HepG2 (cell line): ENCODE measurements around the gene HMBS. TPM values are rescaled to one million over a fixed set of nuclear protein-coding genes. Genes with fewer than 3 reads are reported as not detected.

ENCODE experiments used
- AHR ChIP-seq: IDR thresholded peaks from 2 replicates; pipeline ENCODE4 v1.6.1; 2018; ENCODE audit warnings: missing genetic modification reagents, missing compliant biosample characterization
- DDIT3 ChIP-seq: sonication (generic); formaldehyde crosslinking; IDR thresholded peaks from 2 replicates; pipeline ENCODE4 v1.4.0; 2020; ENCODE audit warnings: mild to moderate bottlenecking, missing genetic modification reagents
- DMTF1 ChIP-seq: sonication (generic); formaldehyde crosslinking; IDR thresholded peaks from 2 replicates; pipeline ENCODE4 v1.4.0; 2020; ENCODE audit warnings: mild to moderate bottlenecking, missing genetic modification reagents
- DNMT3B ChIP-seq: conservative IDR thresholded peaks from 2 replicates; pipeline ENCODE4 v1.6.1; 2016; ENCODE audit warnings: missing biosample characterization, control low read depth
- FOXP4 ChIP-seq: sonication (generic); formaldehyde crosslinking; IDR thresholded peaks from 2 replicates; pipeline ENCODE4 v1.4.0; 2020; ENCODE audit warnings: missing genetic modification reagents
- HIC2 ChIP-seq: sonication (generic); formaldehyde crosslinking; IDR thresholded peaks from 2 replicates; pipeline ENCODE4 v1.9.0; 2022; ENCODE audit warnings: low read depth, missing genetic modification reagents
- HMGA1 ChIP-seq: sonication (generic); formaldehyde crosslinking; conservative IDR thresholded peaks from 2 replicates; pipeline ENCODE4 v1.4.0; 2020; ENCODE audit warnings: missing genetic modification reagents
- HMGXB3 ChIP-seq: sonication (generic); formaldehyde crosslinking; IDR thresholded peaks from 2 replicates; pipeline ENCODE4 v1.4.0; 2020; ENCODE audit warnings: missing genetic modification reagents, borderline replicate concordance
- NCOA5 ChIP-seq: sonication (generic); formaldehyde crosslinking; IDR thresholded peaks from 2 replicates; pipeline ENCODE4 v1.4.0; 2020; ENCODE audit warnings: missing genetic modification reagents
- NKX3-1 ChIP-seq: sonication (generic); formaldehyde crosslinking; IDR thresholded peaks from 2 replicates; pipeline ENCODE4 v1.5.0; 2020; ENCODE audit warnings: missing genetic modification reagents
- RFX5 ChIP-seq: IDR thresholded peaks from 2 replicates; pipeline ENCODE4 v1.6.1; 2011; ENCODE audit warnings: low read depth, low read length, improper control_type of control experiment
- SPEN ChIP-seq: sonication (generic); formaldehyde crosslinking; IDR thresholded peaks from 2 replicates; pipeline ENCODE4 v1.5.1; 2020; ENCODE audit warnings: low read depth, mild to moderate bottlenecking, missing genetic modification reagents
- TERF1 ChIP-seq: sonication (generic); formaldehyde crosslinking; IDR thresholded peaks from 2 replicates; pipeline ENCODE4 v1.8.0; 2022; ENCODE audit warnings: mild to moderate bottlenecking, missing genetic modification reagents, moderate library complexity
- ZNF18 ChIP-seq: sonication (generic); formaldehyde crosslinking; IDR thresholded peaks from 2 replicates; pipeline ENCODE4 v1.8.0; 2022; ENCODE audit warnings: mild to moderate bottlenecking, missing genetic modification reagents; ENCODE audit not compliant: insufficient replicate concordance
- polyA plus RNA-seq, 8 experiments: library from polyadenylated mRNA; depleted of rRNA in 3 of 8; stranded (reverse) in 7 of 8; unstranded in 1 of 8; fragments of >200 nt; fragmentation: Illumina TruSeq in 4 of 8; extraction: Trizol in 4 of 8; gene quantifications; 2 replicates each; pipeline versions ENCODE4 v1.2.1 to v1.2.3, GENCODE V29; 2011 to 2016; ENCODE audit warnings: low read depth in 4 of 8, missing spikeins in 1 of 8, mixed read lengths in 1 of 8; ENCODE audit not compliant: insufficient read depth in 1 of 8
- total RNA-seq, 5 experiments: library from RNA; depleted of rRNA; stranded (reverse); fragments of >200 nt; fragmentation: Illumina TruSeq; extraction: Trizol; gene quantifications; 2 replicates each; pipeline ENCODE4 v1.2.3, GENCODE V29; 2016; ENCODE audit warnings: low read depth in 1 of 5

Gene HMBS
- total and polyA plus RNA-seq, 2 of the 13 experiments (the other 11 are each of a cell fraction or from before 2014, with no cell fraction given), result 9.4 to 46.9 TPM

- TF ChIP-seq NKX3-1, result no peak
- no peak for TF ChIP-seq TERF1 (CRISPR knock-in tag)
- TF ChIP-seq RFX5, result no peak
- no peak for TF ChIP-seq AHR (CRISPR knock-in tag)
- peak; percentile 65 for TF ChIP-seq HMGXB3 (CRISPR knock-in tag)
- TF ChIP-seq FOXP4 (CRISPR knock-in tag), result no peak; the same call in 1 of the 2 replicates
- no peak for TF ChIP-seq DNMT3B
- TF ChIP-seq HIC2, result no peak
- no peak for TF ChIP-seq ZNF18
- no peak for TF ChIP-seq DDIT3 (CRISPR knock-in tag)
- TF ChIP-seq DMTF1, result no peak
- TF ChIP-seq SPEN, result no peak; the same call in 1 of the 2 replicates
- TF ChIP-seq NCOA5 (CRISPR knock-in tag), result no peak
- no peak for TF ChIP-seq HMGA1
These were observed 17.2 kb downstream of the HMBS start, which contains the start of gene DPAGT1 (continued) for GRCh38 chr11:119101759-119102423.
